ENCODE measurements around the gene ADAM12.
A peak's percentile ranks its signal among the peaks of the same experiment; 100 is the strongest.
"Not testable (repeated sequence)": the region's sequence is repeated elsewhere in the genome, so short reads cannot be mapped to it uniquely, and the experiment has no call there.

The ADAM12 gene

DNA sequence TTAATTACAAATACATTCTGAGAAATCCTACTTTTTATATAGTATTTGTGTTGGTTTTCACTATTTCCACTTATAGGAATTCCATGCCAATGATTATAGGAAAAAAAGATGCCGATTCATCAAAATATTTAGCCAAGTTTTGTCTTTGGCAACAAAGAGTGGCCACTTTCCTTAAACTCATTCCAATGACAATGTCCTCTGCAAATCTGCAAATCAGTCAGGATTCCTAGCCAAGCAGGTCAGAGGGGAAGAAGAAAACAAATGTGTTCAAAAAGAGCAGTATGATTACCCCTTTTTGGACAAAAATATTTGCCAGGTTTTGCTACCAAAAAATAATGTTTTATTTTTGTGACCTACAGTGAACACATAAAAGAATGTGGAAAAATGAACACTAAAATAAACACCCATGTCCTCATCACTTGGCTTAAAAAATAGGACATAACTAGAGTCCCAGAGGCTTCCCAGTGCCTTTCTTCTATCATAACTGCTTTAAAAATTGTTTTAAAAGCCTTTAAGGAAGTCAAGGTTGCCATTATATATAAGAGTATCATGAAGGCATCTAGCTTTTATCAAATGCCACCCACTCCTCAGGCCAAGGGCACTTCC is 125.9 kb downstream of the ADAM12 start:
- no peak for DNase-seq (ENCODE audit: low read depth)

DNA sequence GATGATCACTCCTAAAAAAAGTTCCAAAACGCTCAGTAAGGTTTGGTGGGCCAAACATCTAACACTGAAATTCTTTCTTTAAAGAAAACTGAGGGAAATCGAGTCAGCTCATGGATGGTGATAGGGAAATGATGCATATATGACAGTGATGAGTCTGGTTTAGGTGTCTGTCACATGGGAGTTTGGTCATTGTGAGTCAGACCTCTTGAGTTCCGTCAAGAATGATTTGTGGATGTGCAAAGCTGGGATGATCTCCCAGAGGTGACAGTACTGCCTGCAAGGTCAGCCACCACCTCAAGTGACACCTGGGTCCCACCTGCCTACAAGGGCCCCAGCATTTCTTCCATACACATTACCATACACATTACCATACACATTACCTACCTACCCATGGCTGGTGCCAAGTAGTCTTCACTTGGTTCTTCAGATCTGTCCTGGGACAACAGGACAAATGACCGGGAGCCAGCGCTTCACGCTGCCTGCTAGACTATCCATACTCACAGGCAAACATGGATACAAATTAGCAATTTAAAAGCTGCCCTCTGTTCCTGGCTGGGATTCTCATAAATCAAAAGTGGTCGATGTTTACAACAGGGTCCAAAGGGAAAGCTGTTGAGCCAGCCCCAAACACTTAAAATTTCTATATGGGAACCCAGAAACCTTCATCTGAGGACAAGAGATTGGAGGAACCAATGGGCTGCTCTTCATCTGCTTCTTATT is 128.4 kb downstream of the ADAM12 start:
- DNase-seq (ENCODE audit: low read depth), result no peak

DNA sequence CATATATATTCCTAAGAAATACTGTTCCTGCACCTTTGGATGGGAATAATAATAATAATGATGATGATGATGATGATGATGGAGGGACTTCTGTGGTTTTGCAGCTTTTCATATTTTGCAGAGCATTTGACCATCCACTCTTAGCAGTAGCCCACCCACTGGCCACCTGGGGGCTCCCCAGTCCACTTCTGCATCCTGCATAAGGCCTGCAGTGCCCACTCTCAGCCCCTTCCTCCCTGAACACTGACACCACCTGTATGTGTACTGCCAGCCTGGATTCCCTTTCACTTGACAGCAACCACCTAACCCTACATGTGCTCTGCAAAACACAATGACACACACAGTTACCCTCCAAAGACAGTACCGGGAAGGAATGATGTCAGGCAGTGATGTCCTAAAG is 131.4 kb downstream of the ADAM12 start:
- DNase-seq (ENCODE audit: low read depth), result no peak

DNA sequence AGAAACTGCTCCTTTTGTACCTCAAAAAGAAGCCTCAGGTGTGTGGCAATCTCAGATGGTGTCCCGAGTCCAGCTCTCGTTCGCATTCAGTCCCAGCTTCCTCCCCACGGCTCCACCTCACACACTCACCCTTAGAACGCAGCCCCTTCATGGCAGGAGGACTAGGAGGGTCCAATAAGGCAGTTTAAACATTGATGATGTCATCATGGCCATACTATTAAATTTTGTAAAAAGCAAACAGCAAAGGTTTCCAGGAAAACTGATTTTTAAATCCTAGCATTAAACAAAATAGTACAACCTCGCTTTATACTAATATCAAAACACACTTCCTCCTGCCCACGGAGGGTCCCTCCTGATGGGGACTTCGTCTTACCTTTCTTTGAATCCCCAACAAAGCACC is 133.0 kb downstream of the ADAM12 start:
- no peak for DNase-seq (ENCODE audit: low read depth)

DNA sequence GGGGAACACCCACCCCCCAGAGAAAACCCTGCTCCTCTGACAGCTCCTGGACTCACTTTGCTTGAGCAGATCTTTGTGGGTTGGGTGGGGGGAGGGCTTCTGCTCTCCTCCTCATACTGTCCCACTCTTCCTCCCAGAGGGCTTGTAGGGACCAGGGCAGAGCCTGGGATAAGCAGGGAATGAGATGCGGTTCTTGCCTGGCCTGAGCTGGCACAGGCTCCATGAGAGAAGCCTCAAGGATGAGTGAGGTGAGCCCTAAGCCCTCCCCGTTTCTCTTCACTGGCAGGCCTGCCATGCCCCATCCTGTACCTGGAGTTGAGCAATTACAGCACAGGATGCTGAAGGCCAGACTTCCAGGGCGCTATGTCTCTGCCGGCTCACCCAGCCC is 134.7 kb downstream of the ADAM12 start:
- no peak for DNase-seq (ENCODE audit: low read depth)

DNA sequence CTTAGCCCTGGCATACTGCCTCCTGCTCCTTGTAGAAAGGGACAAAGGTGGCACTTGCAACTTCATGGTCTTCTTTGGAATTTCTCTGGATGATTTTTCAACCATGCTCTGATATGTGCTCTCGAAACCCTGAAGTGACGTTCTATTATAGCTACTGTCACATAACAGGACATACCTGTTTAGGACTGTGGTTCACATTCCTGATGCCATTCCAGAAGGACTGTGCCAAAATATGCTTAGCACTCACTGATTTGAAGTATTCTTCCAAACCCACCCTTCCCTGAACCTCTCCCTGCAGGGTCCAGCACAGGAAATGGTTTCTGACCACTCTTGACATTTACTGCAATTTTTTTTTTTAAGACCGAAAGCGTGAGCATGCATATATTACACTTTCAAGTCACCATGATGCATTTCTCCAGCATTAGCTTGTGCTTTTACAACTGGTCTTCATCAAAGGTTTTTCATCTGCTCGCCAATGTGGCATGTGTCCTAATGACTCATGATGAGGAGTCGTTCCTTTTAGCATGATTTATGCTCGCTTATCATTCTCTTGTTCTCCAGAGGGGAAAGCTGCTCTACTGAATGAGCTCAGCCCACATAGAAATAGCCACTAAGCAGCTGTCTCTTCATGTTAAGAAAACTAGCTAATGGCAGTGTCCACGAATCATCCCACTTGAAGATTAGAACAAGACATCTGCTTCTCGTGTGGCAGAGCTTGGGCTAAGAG is 135.2 kb downstream of the ADAM12 start:
- peak; percentile 99 for DNase-seq (ENCODE audit: low read depth)

DNA sequence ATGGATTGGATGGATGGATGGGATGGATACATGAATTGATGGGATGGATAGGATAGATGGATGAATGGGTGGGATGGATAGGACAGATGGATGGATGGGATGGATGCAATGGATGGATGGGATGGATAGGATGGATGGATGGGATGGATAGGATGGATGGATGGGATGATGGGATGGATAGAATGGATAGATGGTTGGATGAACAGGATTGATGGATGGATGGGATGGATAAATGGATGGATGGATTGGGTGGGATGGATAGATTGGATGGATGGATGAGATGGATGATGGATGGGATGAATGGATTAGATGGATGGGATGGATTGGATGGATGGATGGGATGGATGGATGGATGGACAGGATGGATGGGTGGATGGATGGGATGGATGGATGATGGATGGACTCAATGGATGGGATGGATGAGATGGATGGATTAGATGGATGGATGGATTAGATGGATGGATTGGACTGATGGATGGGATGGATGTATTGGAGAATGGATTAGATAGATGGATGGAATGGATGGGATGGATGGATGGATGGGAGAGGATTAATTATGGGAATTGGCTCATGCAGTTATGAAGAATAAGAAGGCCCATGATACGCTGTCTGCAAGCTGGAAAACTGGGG is 136.4 kb downstream of the ADAM12 start:
- no peak for DNase-seq (ENCODE audit: low read depth)

DNA sequence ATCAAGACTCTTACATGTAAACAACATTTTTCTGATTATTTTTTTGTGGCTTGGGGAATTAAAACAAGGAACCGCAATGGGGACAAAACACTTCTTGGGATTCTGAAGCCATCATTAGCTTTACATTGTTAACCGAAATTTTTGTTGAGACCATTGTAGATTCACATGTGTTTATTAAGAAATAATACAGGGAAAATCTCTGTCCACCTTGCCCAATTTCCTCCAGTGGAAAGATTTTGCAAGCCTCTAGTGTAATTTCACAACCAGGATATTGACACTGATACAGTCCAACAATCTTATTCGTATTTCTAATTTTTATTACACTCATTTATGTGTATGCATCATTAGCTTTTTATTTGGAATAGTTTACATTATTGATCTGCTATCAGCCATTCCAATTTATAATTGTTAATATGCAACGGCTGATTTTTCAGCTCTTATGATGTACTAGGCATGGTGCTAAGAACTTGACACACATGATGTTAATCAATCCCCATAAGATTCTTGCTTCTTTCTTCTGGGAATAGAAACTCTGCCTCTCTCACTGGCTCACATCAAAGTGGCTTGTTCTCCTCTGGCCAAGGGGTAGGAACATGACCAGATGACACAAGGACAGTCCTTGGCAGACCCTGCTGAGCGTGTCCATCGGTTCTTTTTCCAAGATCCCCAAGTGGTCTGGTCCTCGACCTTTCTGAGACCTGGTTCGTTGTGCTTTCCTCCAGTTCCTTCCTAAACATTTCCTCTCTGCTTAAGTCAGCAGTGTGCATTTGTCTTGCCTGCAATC is 137.6 kb downstream of the ADAM12 start:
- DNase-seq (ENCODE audit: low read depth), result no peak

DNA sequence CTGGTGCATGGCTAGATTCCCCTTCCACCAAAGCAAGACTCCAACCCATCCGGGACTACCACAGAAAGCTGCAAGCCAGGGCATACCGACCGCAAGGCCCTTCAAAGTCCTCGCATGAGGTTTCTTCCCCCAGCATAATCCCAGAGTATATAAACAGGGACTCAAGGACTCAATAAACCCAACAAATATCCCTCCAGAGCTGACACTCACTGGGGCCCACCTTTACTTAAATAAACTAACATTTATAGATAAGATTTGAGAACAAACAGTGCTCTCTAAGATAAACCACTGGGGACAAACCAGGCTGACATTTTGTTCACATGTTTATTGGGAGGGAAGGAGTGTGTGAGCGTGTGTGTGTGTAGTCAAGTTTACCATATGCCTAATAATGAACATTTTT is 138.2 kb downstream of the ADAM12 start:
- no peak for DNase-seq (ENCODE audit: low read depth)

DNA sequence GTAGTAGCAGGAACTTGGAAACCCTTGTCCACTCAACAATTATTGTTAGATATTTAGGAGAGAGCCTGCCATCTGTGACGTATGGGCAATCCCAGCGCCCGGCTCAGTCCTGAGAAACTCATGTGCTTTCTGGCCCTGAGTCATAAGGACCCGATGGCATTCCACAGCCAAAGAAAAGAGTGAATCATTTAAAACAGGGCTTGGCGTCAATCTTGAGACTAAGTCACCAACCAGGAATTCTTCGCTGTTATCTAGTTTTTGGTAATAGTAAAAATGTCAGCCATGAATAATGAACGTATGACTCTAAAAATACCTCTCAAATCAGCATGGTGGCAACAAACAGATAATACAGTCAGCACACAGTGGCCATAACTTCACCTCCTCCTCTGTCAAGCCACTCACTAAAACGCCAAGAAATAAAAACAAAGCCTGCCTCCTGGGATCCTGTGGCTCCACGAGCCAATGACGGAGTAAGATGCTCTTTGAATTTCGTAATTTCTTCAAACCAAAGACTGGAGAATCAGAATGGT is 140.8 kb downstream of the ADAM12 start:
- DNase-seq (ENCODE audit: low read depth), result peak; percentile 99

DNA sequence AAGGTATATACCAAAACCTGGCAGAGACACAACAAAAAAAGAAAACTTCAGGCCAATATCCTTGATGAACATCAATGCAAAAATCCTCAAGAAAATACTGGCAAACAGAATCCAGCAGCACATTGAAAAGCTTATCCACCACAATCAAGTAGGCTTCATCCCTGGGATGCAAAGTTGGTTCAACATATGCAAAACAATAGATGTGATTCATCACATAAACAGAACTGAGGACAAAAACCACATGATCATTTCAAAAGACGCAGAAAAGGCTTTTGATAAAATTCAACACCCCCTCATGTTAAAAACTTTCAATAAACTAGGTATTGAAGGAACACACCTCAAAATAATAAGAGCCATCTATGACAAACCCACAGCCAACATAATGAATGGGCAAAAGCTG is 141.9 kb downstream of the ADAM12 start:
- not testable (repeated sequence) for DNase-seq (ENCODE audit: low read depth)

DNA sequence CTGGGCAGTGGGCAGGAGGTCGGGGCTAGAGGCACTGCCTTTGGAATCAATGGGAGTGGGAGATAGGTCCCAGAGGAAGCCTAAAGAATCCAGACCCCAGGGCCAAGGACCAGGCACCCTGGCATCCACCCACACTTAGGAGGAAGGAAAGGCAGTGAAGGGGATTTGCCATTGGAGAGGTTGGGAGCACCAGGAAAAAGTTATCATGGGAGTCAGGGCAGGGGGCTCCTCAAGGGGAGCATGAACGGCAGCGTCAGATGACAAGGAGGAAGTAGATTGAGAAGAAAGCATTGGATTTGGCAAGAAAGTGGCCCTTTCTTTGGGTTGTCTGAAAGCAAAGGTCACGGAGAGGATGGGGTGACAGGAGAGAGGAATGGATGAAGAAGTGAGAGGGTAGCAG is 142.8 kb downstream of the ADAM12 start:
- no peak for DNase-seq (ENCODE audit: low read depth)

DNA sequence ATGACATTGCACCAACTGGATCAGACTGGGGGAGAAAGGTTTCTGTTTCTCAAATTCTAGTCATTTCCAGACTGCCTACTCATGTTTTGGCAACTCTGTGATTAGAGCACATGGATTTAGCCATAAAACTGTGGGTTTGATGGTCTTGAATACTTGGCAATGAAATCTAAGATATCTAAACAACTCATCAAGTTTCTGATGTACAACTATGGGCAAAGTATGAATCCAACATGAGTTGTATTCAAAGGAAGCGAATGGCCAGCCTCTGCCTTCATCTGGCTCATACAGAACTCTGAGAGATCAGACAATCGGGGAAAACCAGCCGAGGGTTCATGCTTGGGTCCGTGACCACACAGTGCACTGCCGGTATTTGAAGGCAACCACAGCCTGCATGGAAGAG is 144.3 kb downstream of the ADAM12 start:
- peak; percentile 94 for DNase-seq (ENCODE audit: low read depth)

DNA sequence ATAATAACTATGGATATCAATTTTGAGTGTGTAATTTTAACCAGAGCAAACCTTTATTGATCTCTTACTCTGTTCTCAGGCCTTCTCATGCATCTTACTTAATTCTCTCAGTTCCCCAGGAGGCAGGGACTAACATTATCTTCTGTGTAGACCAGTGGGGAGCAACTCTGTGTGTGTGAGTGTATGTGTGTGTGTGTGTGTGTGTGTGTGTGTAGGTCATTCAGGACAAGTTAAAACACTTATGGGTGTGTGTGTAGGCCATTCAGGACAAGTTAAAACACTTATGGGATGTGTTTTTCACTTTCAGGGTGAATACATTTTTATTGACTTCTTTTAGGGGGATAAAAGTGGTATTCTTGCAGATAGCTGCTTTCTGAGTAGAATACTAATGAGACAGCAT is 145.0 kb downstream of the ADAM12 start:
- DNase-seq (ENCODE audit: low read depth), result no peak

DNA sequence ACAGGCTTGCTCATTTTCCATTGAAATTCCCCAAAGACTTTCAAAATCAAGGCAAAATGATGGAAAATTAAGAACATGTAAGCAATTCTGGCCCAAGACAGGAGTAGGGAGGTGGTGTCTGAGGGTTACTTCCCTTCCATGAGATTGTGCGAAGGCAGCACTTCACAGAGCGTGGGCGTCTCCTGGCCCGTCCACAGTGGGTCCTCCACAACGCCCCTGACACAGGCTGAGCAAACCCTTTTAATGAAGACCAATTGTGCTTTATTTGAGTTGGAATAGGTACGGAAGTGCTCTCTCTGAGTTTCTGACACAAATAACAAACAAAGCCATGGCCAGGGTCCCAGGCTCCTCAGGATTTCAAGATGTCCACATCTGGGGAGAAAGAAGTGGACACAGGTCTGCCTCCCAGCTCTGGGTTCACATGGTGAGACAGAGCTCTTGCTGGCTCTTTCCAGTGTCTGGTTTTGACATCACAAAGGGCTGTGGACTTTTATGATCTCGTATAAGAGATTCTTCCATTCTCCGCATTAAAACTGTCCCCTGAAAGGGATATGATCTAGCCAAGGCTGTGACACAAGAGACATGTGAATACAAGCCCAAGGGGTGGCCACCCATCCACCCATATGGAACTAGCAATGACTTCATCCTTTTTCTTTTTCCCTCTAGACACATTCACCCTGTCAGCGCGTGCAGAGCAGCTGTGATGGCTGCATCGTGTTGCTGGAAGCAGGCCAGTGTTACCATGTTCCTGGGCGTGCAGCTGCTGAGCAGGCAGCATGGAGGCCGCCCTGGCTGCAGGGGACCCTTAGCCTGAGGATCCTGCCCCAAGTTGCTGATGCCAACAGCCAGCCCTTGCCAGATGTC is 145.6 kb downstream of the ADAM12 start:
- peak; percentile 82 for DNase-seq (ENCODE audit: low read depth)

DNA sequence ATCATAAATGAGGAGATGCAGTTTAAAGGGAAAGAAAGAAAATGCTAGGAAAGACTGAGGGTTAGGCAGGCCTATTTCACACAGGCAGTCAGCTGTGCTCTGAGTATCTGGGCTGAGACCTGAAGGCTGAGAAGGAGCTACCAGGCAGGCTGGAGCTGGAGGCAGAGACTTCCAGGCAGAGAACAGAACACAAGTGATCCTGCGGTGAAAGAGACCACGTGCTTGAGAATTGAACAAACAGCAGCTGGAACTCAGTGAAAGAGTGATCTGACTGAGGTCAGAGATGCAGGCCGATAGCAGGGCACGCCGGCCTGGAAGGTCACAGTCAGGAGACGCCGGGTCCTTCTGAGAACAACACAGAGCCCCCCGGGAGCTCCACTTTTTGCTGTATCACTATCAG is 147.8 kb downstream of the ADAM12 start:
- DNase-seq (ENCODE audit: low read depth), result no peak

DNA sequence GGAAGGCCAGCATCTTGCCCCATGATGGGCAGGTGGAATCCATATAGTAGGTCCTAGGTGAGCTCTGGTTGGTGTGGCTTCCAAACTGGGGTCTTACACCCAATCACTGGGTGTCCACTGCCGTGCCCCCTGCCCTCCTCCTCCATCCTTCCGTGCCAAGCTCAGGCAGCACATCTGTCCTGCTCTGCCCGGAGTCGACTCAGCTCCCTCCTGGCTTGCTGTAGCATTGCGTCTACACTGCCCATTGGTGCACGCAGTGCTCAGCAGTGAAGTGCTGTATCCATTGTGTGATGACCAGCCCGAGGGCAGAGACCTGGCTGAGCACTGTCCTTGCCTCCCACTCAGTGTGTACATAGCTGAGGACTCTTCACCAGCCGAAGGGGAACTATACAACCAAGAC is 148.4 kb downstream of the ADAM12 start:
- no peak for DNase-seq (ENCODE audit: low read depth)

DNA sequence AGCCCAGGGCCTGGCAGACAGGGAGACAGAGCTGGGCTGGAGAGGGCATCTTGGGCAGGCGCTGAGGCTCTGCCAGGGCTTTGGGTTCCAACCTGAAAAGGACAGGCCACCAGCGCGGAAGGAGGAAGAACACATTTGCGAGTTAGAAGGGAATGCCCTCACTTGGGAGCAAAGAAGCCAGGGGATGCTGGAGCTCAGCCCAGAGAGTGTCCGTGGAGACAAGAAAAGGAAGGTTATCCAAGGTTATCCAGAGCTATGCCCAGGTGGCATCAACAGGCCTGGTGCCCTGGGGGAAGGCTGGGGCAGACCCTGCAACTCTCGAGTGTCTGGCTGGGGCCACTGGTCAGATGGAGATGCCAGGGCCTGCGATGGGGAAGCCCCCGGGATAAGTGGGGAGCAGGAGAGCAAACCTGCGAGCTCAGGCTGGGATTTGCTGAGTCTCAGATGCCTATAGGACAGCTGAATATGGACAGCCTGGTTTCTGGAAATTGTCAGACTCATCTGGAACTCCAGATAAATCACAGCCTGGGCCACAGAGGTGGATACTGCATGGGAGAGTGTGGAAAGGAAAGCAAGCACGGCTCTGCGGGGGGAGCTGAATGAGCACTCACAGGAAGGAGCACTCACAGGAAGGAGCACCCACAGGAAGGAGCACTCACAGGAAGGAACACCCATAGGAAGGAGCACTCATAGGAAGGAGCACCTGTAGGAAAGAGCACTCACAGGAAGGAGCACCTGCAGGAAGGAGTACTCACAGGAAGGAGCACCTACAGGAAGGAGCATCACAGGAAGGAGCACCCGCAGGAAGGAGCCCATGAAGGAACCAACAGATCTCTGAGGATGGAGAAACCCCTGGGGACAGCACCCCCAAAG is 152.1 kb downstream of the ADAM12 start:
- DNase-seq (ENCODE audit: low read depth), result no peak

DNA sequence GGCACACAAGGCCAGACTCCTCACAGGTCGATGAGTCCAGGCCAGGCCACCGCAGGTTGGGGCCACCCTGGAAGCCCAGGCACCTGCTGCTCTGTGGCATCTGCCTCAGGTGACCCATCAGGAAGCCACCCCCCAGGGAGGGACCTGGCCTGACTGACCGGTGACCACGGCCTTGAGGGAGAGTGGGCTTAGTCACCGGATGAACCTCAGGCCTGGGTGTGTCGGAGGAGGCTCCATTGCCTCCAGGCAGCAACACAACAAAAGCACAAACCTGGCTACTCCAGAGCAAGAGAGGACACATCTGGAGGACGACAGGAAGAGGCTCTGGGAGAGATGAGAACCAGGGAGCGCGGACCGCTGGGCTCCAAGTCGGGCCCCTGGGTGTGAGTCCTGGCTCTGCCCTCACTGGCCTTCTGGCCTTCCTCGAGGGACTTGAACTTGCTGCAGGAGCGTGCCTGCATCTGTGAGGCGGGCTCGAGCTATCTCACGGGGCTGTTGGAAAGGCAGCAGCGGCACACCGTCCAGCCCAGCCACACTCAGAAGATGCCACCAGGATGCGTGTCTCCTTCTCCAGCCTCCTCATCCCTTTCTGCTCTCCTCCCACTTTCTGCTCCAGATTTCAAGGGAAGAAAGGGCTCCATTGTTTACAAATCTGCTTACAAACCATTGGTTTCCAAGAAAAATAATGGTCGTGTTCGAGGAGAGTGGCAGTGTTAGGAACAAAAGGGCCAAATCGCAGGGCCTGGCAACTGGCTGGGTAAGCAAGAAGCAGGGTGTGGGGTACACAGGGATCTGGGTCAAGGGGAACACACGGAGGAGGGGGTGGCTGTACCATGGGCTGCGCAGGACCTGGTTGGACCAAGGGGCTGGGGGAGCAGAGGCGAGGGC is 152.9 kb downstream of the ADAM12 start:
- no peak for DNase-seq (ENCODE audit: low read depth)
